Thyroid gland (tissue), 4 donors: ENCODE results near the gene STT3B.

Experiments
- CTCF ChIP-seq, 6 experiments: fragments of 200-600 bp in 3 of 6; fragments of 450-650 bp in 3 of 6; sonication (generic) in 3 of 6; IDR thresholded peaks; one replicate each; pipeline ENCODE4 v1.5.1; 2016 to 2019; ENCODE audit warnings: antibody characterized with exemption in 6 of 6, mild to moderate bottlenecking in 2 of 6, inconsistent platforms in 1 of 6, moderate library complexity in 1 of 6
- POLR2A ChIP-seq, 2 donors: fragments of 450-650 bp; IDR thresholded peaks; one replicate each; pipeline ENCODE4 v1.6.1; 2017; ENCODE audit warnings: antibody characterized with exemption in 2 of 2, mild to moderate bottlenecking in 2 of 2, moderate library complexity in 1 of 2

- TF ChIP-seq CTCF (IDR thresholded peaks at IDR 0.05) (no peak), POLR2A (IDR thresholded peaks at IDR 0.05) (no peak)
Observed at GRCh38 chr3:31542246-31542645, 9.5 kb downstream of the STT3B start.
